ENCODE measurements around the gene CNTN4.

- no peak for TF ChIP-seq CTCF (IDR thresholded peaks at IDR 0.05; ENCODE audit: low read length)
- no peak for TF ChIP-seq EZH2 (IDR thresholded peaks at IDR 0.05; ENCODE audit: borderline replicate concordance, low read length)
Measured at GRCh38 chr3:2090095-2090911, 8.4 kb upstream of the CNTN4 start.
